Neutrophil (primary cell): Measurements from ENCODE around the gene IL31.

Source experiments
- H3K27ac ChIP-seq: fragments of 200-600 bp; sonication (generic); 2 replicates; pipeline ENCODE4 v1.5.1; 2016; ENCODE audit warnings: mild to moderate bottlenecking, moderate library complexity
- H3K27me3 ChIP-seq: fragments of 200-600 bp; sonication (generic); 2 replicates; pipeline ENCODE4 v1.6.0; 2016; ENCODE audit warnings: mild to moderate bottlenecking
- H3K36me3 ChIP-seq: fragments of 200-600 bp; sonication (generic); 2 replicates; pipeline ENCODE4 v1.5.1; 2017
- H3K4me1 ChIP-seq, 2 experiments: fragments of 200-600 bp in 1 of 2; sonication (generic) in 1 of 2; 1 replicate in 1 of 2; 2 replicates in 1 of 2; pipeline versions ENCODE4 v1.5.1 to v1.6.1; 2013 to 2016; ENCODE audit warnings: low read depth in 1 of 2, low read length in 1 of 2, mild to moderate bottlenecking in 1 of 2, moderate library complexity in 1 of 2; ENCODE audit not compliant: control insufficient read depth in 1 of 2, insufficient read depth in 1 of 2
- H3K4me3 ChIP-seq, 2 experiments: fragments of 200-600 bp in 1 of 2; sonication (generic) in 1 of 2; 1 replicate in 1 of 2; 2 replicates in 1 of 2; pipeline ENCODE4 v1.5.1; 2013 to 2016; ENCODE audit warnings: low read depth in 1 of 2, low read length in 1 of 2, mild to moderate bottlenecking in 1 of 2, moderate library complexity in 1 of 2
- H3K9me3 ChIP-seq: fragments of 200-600 bp; sonication (generic); 2 replicates; pipeline ENCODE4 v1.5.1; 2016
- CTCF ChIP-seq: fragments of 200-600 bp; sonication (generic); IDR thresholded peaks from 2 replicates; pipeline ENCODE4 v1.5.1; 2016; ENCODE audit warnings: antibody characterized with exemption

Gene IL31

GRCh38 chr12:122199484-122200355 is 25.7 kb upstream of the IL31 start:
- TF ChIP-seq CTCF: no peak
- Histone ChIP-seq H3K9me3 (no peaks in the 10 kb centered on the region), H3K27me3 (peaks cover 78% of the 10 kb centered on the region), H3K4me1 (peaks cover 6 to 17% of the 10 kb centered on the region in 2 experiments), H3K4me3 (no peak overlapping the region), H3K36me3 (no peaks in the 10 kb centered on the region), H3K27ac (no peak overlapping the region)

GRCh38 chr12:122197612-122197966 is 23.6 kb upstream of the IL31 start:
- Histone ChIP-seq H3K36me3 (no peaks in the 10 kb centered on the region), H3K9me3 (no peaks in the 10 kb centered on the region), H3K4me1 (no peaks in the 10 kb centered on the region), H3K27me3 (peaks cover 56% of the 10 kb centered on the region), H3K27ac (no peak overlapping the region), H3K4me3 (no peak overlapping the region)
- no peak for TF ChIP-seq CTCF

DNA sequence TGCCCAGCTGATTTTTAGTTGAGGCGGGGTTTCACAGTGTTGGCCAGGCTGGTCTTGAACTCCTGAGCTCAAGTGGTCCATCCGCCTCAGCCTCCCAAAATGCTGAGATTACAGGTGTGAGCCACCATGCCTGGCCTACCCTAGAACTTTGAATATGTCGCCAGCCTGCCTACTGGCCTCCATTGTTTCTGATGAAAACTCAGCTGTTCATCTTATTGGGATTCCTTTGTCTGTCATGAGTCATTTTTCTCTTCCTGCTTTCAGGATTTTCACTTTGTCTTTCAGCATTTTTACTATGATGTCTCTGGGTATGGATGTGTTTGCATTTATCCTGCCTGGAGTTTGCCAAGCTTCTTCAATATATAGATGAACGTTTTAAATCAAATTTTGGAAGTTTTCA is 21.4 kb upstream of the IL31 start:
- H3K4me1 ChIP-seq: no peaks in the 10 kb centered on the region
- no peak overlapping the region for H3K27ac ChIP-seq
- H3K4me3 ChIP-seq: no peak overlapping the region
- peaks cover 34% of the 10 kb centered on the region for H3K27me3 ChIP-seq
- no peaks in the 10 kb centered on the region for H3K36me3 ChIP-seq
- no peaks in the 10 kb centered on the region for H3K9me3 ChIP-seq
- no peak for TF ChIP-seq CTCF

GRCh38 chr12:122194804-122195203 is 20.8 kb upstream of the IL31 start:
- H3K4me3 ChIP-seq: no peak overlapping the region
- TF ChIP-seq CTCF: no peak
- H3K9me3 ChIP-seq: no peaks in the 10 kb centered on the region
- H3K4me1 ChIP-seq: no peaks in the 10 kb centered on the region
- H3K27me3 ChIP-seq: peaks cover 28% of the 10 kb centered on the region
- no peak overlapping the region for H3K27ac ChIP-seq
- H3K36me3 ChIP-seq: no peaks in the 10 kb centered on the region

GRCh38 chr12:122192441-122192840 is 18.4 kb upstream of the IL31 start:
- Histone ChIP-seq H3K4me1 (no peaks in the 10 kb centered on the region), H3K27me3 (peaks cover 9% of the 10 kb centered on the region), H3K27ac (no peak overlapping the region), H3K36me3 (no peaks in the 10 kb centered on the region), H3K9me3 (no peaks in the 10 kb centered on the region), H3K4me3 (no peak overlapping the region)
- no peak for TF ChIP-seq CTCF
